Posterior cingulate gyrus (tissue), 11 donors: ENCODE measurements around the gene EEIG1.
A peak's percentile ranks its signal among the peaks of the same experiment; 100 is the strongest.

Experiments used
- DNase-seq, 10 donors: peaks; one replicate each; pipeline versions ENCODE4 v3.0.0 to v3.0.0-alpha.2; 2020 to 2021; ENCODE audit warnings: mixed read lengths in 3 of 10
- intact Hi-C: fragments of 100-400 bp; cut with DNase I; formaldehyde crosslinking; loops from one replicate; pipeline ENCODE4 v1.15.1; 2023

Gene EEIG1

DNA sequence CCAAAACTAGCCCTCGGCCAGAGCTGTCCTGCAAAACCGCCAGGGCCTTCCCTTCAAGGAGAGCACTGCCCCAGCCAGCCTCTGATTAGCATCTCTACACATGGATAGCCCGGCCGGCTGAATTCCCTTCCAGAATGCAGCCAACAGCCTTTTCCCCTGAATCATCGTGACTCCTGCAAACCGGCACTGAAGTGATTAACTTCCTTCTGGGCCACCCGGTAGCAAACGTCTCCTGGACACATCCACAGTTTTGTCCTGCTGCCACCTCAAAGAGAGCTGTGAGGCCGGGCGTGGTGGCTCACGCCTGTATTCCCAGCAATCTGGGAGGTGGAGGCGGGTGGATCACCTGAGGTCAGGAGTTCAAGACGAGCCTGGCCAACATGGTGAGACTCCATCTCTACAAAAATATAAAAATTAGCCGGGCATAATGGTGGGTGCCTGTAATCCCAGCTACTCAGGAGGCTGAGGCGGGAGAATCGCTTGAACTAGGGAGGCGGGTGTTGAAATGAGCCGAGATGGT lies 21.1 kb upstream of the EEIG1 start:
- DNase-seq, result no peak
- intact Hi-C loops, result no loop called here

DNA sequence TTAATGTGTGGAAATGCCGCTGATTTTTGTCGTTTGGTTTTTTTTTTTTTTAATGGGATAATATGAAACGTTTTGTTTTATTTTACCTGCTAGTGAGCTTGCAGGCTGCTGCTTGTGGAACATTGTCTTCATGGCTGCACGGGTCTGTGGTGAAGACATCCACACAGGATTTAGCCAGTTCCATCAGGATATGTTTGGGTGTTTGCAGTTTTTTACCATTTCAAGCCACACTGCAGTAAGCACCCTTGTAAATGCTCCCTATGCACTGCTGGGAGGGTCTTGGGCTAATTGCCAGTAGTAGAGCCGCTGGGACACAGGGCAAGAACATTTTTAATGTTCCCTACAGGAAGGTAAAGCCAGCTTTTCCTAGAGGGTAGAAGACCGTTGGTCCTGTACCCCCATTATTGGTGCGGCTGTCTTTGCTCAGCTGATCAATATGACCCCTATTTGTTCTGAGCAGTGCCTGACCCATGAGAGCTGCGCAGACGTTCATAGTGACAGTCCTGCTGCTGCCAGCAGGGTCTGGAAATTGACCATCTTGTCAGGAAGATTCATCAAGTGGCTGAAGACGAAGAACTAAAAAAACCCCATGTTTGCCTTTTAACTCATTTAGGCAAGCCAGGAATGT lies 20.5 kb upstream of the EEIG1 start:
- no peak for DNase-seq
- intact Hi-C loops, result no loop called here

DNA sequence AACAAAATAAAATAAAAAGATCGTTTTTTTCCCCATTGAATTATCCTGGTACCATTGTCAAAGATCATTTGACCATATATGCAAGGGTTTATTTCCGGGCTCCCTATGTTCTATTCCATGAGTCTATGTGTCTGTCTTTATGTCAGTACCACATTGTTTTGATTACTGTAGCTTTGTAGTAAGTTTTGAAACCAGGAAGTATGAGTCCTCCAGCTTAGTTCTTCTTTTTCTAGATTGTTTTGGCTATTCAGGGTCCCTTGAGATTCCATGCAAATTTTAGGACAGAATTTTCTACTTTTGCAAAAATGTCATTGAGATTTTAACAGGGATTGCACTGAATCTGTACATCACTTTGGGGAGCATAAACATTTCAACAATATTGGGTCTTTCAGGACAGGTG lies 18.7 kb upstream of the EEIG1 start:
- intact Hi-C loops, result no loop called here
- DNase-seq, result no peak

DNA sequence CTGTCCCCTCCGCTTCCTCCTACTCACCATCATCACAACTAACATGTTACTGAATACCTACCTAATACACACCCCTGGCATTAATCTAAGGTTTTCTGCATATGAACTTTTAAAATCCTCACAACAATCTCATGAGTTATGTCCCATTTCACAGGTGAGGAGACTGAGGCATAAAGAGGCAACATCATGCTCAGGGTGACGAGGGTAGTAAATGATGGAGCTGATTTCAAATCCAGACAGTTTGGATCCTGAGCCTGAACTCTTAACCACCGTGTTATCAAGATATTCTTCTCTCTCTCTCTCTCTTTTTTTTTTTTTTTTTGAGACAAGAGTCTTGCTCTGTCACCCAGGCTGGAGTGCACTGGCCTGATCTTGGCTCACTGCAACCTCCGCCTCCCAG lies 12.9 kb upstream of the EEIG1 start:
- intact Hi-C loops, result no loop called here
- DNase-seq, result no peak

DNA sequence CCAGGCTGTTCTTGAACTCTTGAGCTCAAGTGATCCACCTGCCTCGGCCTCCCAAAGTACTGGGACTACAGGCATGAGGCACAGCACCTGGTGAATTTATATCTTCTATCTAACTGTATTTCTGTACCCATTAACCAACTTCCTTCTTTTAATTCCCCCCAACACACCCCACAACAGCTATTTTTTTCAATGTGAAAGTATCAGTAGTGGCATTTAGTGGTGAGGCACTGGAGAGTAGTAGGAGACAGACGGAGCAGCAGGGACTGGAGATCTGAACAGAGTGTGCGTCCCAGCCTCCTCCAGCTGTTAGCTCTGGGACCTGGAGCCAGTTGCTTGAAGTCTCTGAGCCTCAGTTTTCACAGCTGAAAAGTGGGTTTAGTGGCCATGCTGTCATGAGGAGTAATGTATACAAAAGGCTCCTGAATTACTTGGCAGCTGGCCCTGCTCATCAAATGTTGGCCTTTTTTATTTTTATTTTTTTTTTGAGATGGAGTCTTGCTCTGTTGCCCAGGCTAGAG lies 11.0 kb upstream of the EEIG1 start:
- intact Hi-C loops, result no loop called here
- no peak for DNase-seq

GRCh38 chr9:127991017-127991756 lies 10.4 kb upstream of the EEIG1 start:
- DNase-seq, result no peak
- intact Hi-C loops, result no loop called here

DNA sequence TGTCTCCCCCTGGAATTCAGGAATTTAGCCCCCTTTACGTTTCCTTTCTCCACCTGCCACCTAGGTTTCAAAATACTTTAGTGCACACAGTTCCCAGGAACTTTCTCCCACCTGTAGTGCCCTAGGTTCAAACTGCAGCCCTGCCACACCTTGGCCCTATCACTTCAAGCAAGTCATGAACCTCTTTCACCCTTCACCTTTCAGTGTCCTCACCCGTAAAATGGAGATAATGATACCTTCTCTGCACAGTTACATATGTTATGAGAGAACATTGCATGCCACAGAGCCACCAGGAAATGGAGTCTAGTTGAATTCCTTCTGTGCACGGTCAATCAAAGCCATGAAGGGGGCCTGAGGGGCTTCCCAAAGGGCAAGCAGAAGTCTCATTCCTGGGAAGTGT lies 9.8 kb upstream of the EEIG1 start:
- intact Hi-C loops, result no loop called here
- no peak for DNase-seq

- intact Hi-C loops, result no loop called here
- no peak for DNase-seq
Observed at GRCh38 chr9:127989094-127989493, 8.3 kb upstream of the EEIG1 start.

- DNase-seq, result no peak
- intact Hi-C loops, result no loop called here
Observed at GRCh38 chr9:127987103-127987614, 6.4 kb upstream of the EEIG1 start.

GRCh38 chr9:127985011-127985410 lies 4.2 kb upstream of the EEIG1 start:
- intact Hi-C loops, result no loop called here

GRCh38 chr9:127983847-127984289 lies 3.1 kb upstream of the EEIG1 start:
- no peak for DNase-seq
- intact Hi-C loops, result loop anchor here (5.0 kb wide), 1 partner anchor 53 kb away; no protein-coding TSS in a partner anchor

More at GRCh38 chr9:127985011-127985410, 4.2 kb upstream of the EEIG1 start:
- DNase-seq, result no peak

DNA sequence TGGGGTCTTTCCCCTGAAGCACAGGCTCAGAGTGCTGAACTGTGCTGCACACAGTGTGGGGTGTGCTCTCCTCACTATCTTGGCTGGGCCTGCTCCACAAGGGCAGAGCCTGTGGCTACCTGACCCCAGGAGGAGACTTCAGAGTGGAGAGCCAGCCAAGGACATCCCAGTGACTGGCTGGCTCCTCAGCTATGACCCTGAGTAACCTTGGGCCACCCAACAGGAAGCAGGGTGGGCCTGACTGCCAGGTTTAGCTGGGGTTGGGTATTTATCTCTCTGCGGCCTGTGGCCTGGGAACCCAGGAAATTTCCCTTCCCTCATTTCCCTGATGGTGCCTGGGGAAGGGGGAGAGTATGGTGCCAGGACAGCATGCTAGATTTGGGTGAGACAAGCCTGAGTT lies 2.1 kb upstream of the EEIG1 start:
- intact Hi-C loops, result loop anchor here (5.0 kb wide), 1 partner anchor 54 kb away; no protein-coding TSS in a partner anchor

GRCh38 chr9:127981559-127982121 lies 851 bp upstream of the EEIG1 start:
- DNase-seq, result peak in 2 of 10 donors; percentile 22 to 67
- intact Hi-C loops, result loop anchor here (2.0 to 5.0 kb wide), 2 partner anchors 35 to 56 kb away; no protein-coding TSS in a partner anchor

More for the DNA sequence above, 2.1 kb upstream of the EEIG1 start:
- peak in 1 of 10 donors; percentile 33 for DNase-seq

GRCh38 chr9:127980060-127980705 lies 606 bp downstream of the EEIG1 start:
- intact Hi-C loops, result loop anchor here (2.0 to 5.0 kb wide), 2 partner anchors 33 to 57 kb away; no protein-coding TSS in a partner anchor
- DNase-seq, result peak in 3 of 10 donors; percentile 24 to 90 (median 38)

DNA sequence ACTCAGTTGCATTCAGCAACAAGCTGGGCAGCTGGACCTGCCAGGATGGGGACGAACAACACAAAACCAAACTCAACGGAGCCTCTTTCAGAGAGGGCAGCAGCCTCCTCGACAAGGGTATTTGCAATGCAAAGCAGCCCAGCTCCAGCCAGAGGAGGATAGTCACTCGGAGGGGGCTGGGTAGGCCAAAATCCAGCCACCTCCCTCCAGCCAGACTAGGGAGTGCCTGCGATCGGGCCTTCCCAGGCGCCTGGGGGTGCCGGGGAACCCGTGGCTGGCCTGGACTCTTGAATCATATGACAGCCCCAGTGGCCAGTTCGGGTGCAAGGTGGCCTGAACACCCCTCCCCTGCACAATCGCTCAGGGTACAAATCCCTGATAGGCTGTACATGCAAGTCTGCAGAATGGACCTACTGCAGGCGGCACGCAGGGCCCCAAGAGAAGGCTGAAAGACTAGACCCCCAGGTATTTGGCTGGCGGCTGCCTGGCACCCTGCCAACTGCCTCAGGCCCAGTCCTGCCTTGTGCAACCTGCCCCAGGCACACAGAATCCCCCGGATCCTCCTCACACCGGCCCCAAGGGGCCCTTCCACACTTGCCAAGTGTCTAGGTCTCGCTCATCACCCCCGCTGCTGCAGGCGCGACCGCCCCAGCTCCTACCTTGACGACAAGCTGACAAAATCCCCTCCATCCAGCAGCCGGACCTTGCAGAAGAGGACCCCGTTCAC lies 1.3 kb downstream of the EEIG1 start:
- DNase-seq, result peak; percentile 69 to 97 (median 78)
- intact Hi-C loops, result loop anchor here (2.0 to 5.0 kb wide), 3 partner anchors 15 to 58 kb away; no protein-coding TSS in a partner anchor

- intact Hi-C loops, result loop anchor here (2.0 kb wide), 1 partner anchor 14 kb away; no protein-coding TSS in a partner anchor
- no peak for DNase-seq
Observed at GRCh38 chr9:127979015-127979332, 1.8 kb downstream of the EEIG1 start.

DNA sequence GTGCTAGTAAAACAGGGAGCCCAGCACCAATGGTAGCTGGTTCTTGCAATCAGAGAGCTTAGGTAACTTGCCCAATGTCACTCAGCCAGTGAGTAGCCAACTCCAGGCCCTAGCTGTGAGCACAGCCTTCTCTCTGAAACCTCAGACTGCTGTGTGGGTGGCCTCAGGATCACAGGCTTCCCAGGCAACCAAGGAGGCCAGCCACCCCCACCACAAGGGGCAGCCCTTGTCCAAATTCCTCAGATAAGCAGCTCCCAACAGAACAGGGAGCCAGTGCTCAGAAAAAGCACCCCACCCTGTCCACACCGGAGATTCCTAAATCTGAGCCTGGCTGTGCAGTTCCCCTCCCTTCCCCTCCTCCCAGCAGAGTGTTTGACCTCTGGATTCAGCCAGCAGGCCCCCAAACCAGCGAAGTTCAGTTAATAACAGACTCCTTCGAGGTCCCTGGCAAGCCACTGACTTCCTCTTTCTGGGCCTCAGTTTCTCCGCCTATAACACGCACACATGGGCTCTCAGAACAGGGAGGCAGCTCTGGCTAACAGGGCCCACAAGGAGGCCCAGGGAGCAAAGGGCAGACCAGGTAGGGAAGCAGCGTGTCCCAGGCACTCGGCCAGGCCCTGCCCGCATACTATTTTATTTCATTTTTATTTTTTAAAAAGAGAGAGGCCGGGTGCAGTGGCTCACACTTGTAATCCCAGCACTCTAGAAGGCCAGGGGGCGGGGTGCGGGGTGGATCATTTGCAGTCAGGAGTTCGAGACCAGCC lies 2.7 kb downstream of the EEIG1 start:
- peak in 2 of 10 donors; percentile 74 to 79 for DNase-seq
- intact Hi-C loops, result loop anchor here (2.0 kb wide), 1 partner anchor 13 kb away; no protein-coding TSS in a partner anchor

- intact Hi-C loops, result no loop called here
- DNase-seq, result peak in 2 of 10 donors; percentile 61 to 65
Observed at GRCh38 chr9:127977009-127977883, 3.5 kb downstream of the EEIG1 start.
